HEK293T (cell line): ENCODE results near the gene DDX43.
"Not testable (repeated sequence)": the region's sequence is repeated elsewhere in the genome, so short reads cannot be mapped to it uniquely, and the experiment has no call there.

Experiments used
- ELF4 ChIP-seq: fragments of 450-650 bp; IDR thresholded peaks from 2 replicates; pipeline ENCODE4 v1.6.1; 2017; ENCODE audit warnings: antibody characterized with exemption
- FOXA1 ChIP-seq: fragments of 450-650 bp; IDR thresholded peaks from 2 replicates; pipeline ENCODE4 v1.6.1; 2016; ENCODE audit warnings: mild to moderate bottlenecking
- FOXK2 ChIP-seq: fragments of 450-650 bp; IDR thresholded peaks from 2 replicates; pipeline ENCODE4 v1.6.1; 2016; ENCODE audit warnings: mild to moderate bottlenecking
- HDGF ChIP-seq: fragments of 450-650 bp; IDR thresholded peaks from 2 replicates; pipeline ENCODE4 v1.6.1; 2017; ENCODE audit warnings: antibody characterized with exemption, borderline replicate concordance
- NFRKB ChIP-seq: fragments of 450-650 bp; IDR thresholded peaks from 2 replicates; pipeline ENCODE4 v1.6.1; 2016; ENCODE audit warnings: mild to moderate bottlenecking, moderate library complexity

DNA sequence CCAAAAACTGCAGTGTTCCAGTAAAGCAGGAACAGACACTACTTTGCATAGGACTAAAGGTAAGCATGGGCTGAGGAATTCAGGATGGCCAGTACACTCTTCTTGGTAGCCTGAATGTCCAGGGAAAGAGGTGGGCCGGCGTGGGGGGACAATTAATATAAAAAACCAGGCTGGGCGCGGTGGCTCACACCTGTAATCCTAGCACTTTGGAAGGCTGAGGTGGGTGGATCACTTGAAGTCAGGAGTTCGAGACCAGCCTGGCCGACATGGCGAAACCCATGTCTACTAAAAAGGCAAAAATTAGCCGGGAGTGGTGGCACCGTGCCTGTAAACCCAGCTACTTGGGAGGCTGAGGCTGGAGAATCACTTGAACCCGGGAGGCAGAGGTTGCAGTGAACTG is 13.1 kb upstream of the DDX43 start:
- TF ChIP-seq HDGF, FOXK2, ELF4, NFRKB, FOXA1: not testable (repeated sequence)
